Naive thymus-derived CD8-positive, alpha-beta T cell (primary cell): ENCODE data around the gene LLPH. TPM values are rescaled to one million over a fixed set of nuclear protein-coding genes. Genes with fewer than 3 reads are reported as not detected.

Experiments
- ATAC-seq, 2 donors: fragments of 150-1000 bp; cut with Tn5 transposase in 1 of 2; sonication (Bioruptor Pico), chemical (Tn5 transposase) in 1 of 2; 1 replicate in 1 of 2; 2 replicates in 1 of 2; pipeline ENCODE4 v1.10.0; 2021; ENCODE audit warnings: mild to moderate bottlenecking in 2 of 2, moderate library complexity in 2 of 2
- POLR2A ChIA-PET: fragments of 350-600 bp; sonication (Branson Sonifier 250); formaldehyde crosslinking; loops from one replicate; lab custom pipeline; 2021; ENCODE audit warnings: antibody characterized with exemption; lab: Charles Lee
- DNase-seq, 10 donors: peaks; one replicate each; pipeline versions ENCODE4 v3.0.0 to v3.0.0-alpha.2; 2020 to 2022
- H3K27ac Mint-ChIP-seq, 10 donors: one replicate each; pipeline ENCODE4 v1.8.0; 2020 to 2022; ENCODE audit warnings: mild to moderate bottlenecking in 10 of 10, mixed read lengths in 10 of 10, moderate library complexity in 4 of 10, inconsistent platforms in 1 of 10
- H3K27me3 Mint-ChIP-seq, 5 donors: one replicate each; pipeline ENCODE4 v1.8.0; 2021 to 2022; ENCODE audit warnings: mixed read lengths in 5 of 5
- H3K36me3 Mint-ChIP-seq, 3 donors: one replicate each; pipeline ENCODE4 v1.8.0; 2020 to 2022; ENCODE audit warnings: mixed read lengths in 3 of 3, mild to moderate bottlenecking in 2 of 3, inconsistent platforms in 1 of 3
- H3K4me1 Mint-ChIP-seq, 4 donors: one replicate each; pipeline ENCODE4 v1.8.0; 2021 to 2022; ENCODE audit warnings: mixed read lengths in 4 of 4
- H3K4me3 Mint-ChIP-seq, 10 donors: one replicate each; pipeline ENCODE4 v1.8.0; 2020 to 2022; ENCODE audit warnings: mild to moderate bottlenecking in 10 of 10, mixed read lengths in 10 of 10, moderate library complexity in 6 of 10, inconsistent platforms in 1 of 10
- H3K9me3 Mint-ChIP-seq, 9 donors: one replicate each; pipeline ENCODE4 v1.8.0; 2020 to 2022; ENCODE audit warnings: mixed read lengths in 9 of 9, mild to moderate bottlenecking in 3 of 9, inconsistent platforms in 1 of 9, moderate library complexity in 1 of 9
- polyA plus RNA-seq, 3 donors: library from polyadenylated mRNA; unstranded; fragments of 300-500 nt; fragmentation: Illumina TruSeq; gene quantifications; one replicate each; pipeline ENCODE4 v1.2.3, GENCODE V29; 2021
- total RNA-seq, 8 experiments: library from RNA in 2 of 8; stranded (reverse) in 2 of 8; gene quantifications; one replicate each; pipeline ENCODE4 v1.2.3 and lab custom pipeline; 2021 to 2026

Gene LLPH
- total and polyA plus RNA-seq, 5 experiments from 2014 or later = 26.2 to 38.8 (median 31.2) TPM

- Mint-ChIP-seq H3K4me1 (peaks cover 6 to 10% (median 8%) of the 10 kb centered on the region in 4 donors), H3K27ac (no peak overlapping the region), H3K36me3 (peaks cover 0 to 12% (median 10%) of the 10 kb centered on the region in 3 donors), H3K27me3 (peaks cover 0 to 4% (median 0%) of the 10 kb centered on the region in 5 donors), H3K4me3 (no peak overlapping the region), H3K9me3 (no peaks in the 10 kb centered on the region)
- ATAC-seq (no peak), DNase-seq (no peak)
- POLR2A ChIA-PET = no interaction called here
Measured at GRCh38 chr12:66115071-66115600, 15.4 kb downstream of the LLPH start.

DNA sequence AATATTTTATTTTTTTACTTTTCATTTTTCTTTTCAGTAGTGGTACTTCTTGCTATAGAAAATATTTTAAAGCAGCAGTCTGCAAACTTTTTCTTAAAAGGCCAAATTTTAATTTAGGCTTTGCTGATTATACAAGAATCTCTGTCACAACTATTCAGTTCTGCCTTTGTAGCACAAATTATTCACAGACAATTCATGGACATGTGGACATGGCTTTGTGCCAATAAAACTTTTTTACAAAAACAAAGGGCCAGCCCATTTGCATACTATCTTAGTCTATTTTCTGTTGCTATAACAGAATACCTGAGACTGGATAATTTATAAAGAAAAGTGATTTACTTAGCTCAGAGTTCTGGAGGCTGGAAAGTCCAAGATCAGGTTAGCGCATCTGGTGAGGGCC is 17.1 kb downstream of the LLPH start:
- Mint-ChIP-seq H3K4me3 (no peak overlapping the region), H3K4me1 (no peaks in the 10 kb centered on the region), H3K27me3 (peaks cover 0 to 4% (median 0%) of the 10 kb centered on the region in 5 donors), H3K9me3 (no peaks in the 10 kb centered on the region), H3K27ac (no peak overlapping the region), H3K36me3 (peaks cover 0 to 4% (median 4%) of the 10 kb centered on the region in 3 donors)
- POLR2A ChIA-PET = no interaction called here
- DNase-seq (no peak), ATAC-seq (no peak)

GRCh38 chr12:66111605-66112004 is 18.9 kb downstream of the LLPH start:
- Mint-ChIP-seq H3K36me3 (peaks cover 0 to 2% (median 1%) of the 10 kb centered on the region in 3 donors), H3K27me3 (peaks cover 0 to 6% (median 4%) of the 10 kb centered on the region in 5 donors), H3K4me3 (no peak overlapping the region), H3K4me1 (peaks cover 2 to 6% (median 4%) of the 10 kb centered on the region in 4 donors), H3K9me3 (no peaks in the 10 kb centered on the region), H3K27ac (peak overlapping the region in 1 of 10 donors; percentile 8)
- ATAC-seq (no peak), DNase-seq (no peak)
- POLR2A ChIA-PET = no interaction called here

DNA sequence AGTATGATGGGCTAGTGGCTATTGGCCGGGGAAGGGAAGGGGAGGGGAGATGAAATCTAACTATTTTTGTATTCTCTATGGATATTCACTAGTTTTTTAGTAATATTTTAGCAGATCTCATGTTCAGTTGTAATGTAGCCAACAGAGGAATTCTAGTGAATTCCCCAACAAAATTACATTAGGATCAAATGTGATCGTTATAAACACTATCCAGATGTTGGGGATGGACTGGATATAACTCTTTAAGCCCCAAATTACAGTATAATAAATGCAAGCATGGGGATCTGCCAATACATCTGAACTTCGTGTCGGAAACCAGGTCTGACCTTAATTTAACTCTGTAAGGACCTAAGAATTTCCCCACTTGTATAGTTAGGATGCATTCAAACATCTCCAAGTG is 21.5 kb downstream of the LLPH start:
- ATAC-seq (no peak), DNase-seq (no peak)
- Mint-ChIP-seq H3K4me1 (peaks cover 2 to 6% (median 4%) of the 10 kb centered on the region in 4 donors), H3K27ac (peak overlapping the region in 1 of 10 donors; percentile 66), H3K36me3 (peaks cover 0 to under 1% (median 0%) of the 10 kb centered on the region in 3 donors), H3K27me3 (peaks cover 6 to 13% (median 11%) of the 10 kb centered on the region in 5 donors), H3K4me3 (no peak overlapping the region), H3K9me3 (no peaks in the 10 kb centered on the region)
- POLR2A ChIA-PET = no interaction called here

- ATAC-seq (no peak), DNase-seq (no peak)
- H3K36me3 Mint-ChIP-seq = no peaks in the 10 kb centered on the region
- H3K4me3 Mint-ChIP-seq = no peak overlapping the region
- H3K4me1 Mint-ChIP-seq = peaks cover 2 to 6% (median 4%) of the 10 kb centered on the region in 4 donors
- POLR2A ChIA-PET = no interaction called here
- no peaks in the 10 kb centered on the region for H3K9me3 Mint-ChIP-seq
- H3K27ac Mint-ChIP-seq = no peak overlapping the region
- H3K27me3 Mint-ChIP-seq = peaks cover 6 to 14% (median 11%) of the 10 kb centered on the region in 5 donors
Measured at GRCh38 chr12:66108386-66108785, 22.2 kb downstream of the LLPH start.

GRCh38 chr12:66107451-66107915 is 23.1 kb downstream of the LLPH start:
- no peak overlapping the region for H3K27ac Mint-ChIP-seq
- H3K4me1 Mint-ChIP-seq = peaks cover 2 to 6% (median 4%) of the 10 kb centered on the region in 4 donors
- no peak overlapping the region for H3K4me3 Mint-ChIP-seq
- H3K36me3 Mint-ChIP-seq = no peaks in the 10 kb centered on the region
- POLR2A ChIA-PET = no interaction called here
- peaks cover 11 to 22% (median 17%) of the 10 kb centered on the region in 5 donors for H3K27me3 Mint-ChIP-seq
- ATAC-seq = peak; percentile 69 to 74
- peak in 9 of 10 donors; percentile 15 to 81 (median 69) for DNase-seq
- peaks cover 0 to under 1% (median 0%) of the 10 kb centered on the region in 9 donors for H3K9me3 Mint-ChIP-seq

DNA sequence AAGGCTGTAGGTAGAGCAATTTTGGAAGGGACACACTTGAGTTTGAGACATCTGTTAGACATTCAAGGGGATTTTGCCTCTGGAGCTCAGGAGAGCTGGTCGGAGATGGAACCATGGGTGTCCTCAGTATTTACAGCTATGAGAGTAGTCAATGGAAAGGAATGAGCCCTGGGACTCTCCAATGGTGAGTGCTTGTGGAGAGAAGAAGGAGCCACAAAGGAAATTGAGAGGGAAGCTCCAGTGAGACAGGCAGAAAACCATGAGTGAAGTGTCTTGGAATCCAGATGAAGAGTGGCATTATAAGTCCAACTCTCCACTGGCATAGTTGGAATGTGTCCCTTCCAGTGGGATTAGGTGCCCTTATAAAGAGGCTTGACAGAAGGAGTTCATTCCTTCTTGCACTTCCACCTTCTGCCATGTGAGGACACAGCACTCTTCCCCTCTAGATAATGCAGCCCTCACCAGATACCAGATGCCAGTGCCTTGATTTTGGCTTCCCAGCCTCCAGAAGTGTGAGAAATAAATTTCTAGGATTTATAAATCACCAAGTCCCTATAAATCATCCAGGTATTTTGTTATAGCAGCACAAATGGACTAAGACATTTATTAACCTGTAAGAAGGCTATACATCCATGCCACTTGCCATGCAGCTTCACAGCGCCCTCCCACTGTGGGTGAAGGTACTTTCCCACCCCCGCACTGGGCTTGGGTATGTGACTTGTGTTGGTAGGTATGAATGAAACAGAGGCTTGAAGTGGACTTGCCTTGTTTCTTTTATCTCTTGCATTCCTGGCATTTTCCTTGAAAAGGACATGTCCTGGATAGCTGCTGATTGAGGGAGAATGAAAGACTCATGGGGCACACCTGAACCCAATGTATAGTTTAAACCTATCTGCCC is 27.3 kb downstream of the LLPH start:
- Mint-ChIP-seq H3K36me3 (peaks cover 0 to 11% (median 4%) of the 10 kb centered on the region in 3 donors), H3K4me1 (peaks cover 2 to 6% (median 4%) of the 10 kb centered on the region in 4 donors), H3K9me3 (peaks cover 0 to 17% (median 7%) of the 10 kb centered on the region in 9 donors), H3K27me3 (peaks cover 17 to 46% (median 38%) of the 10 kb centered on the region in 5 donors), H3K27ac (no peak overlapping the region), H3K4me3 (no peak overlapping the region)
- DNase-seq (no peak), ATAC-seq (no peak)
- POLR2A ChIA-PET = no interaction called here

DNA sequence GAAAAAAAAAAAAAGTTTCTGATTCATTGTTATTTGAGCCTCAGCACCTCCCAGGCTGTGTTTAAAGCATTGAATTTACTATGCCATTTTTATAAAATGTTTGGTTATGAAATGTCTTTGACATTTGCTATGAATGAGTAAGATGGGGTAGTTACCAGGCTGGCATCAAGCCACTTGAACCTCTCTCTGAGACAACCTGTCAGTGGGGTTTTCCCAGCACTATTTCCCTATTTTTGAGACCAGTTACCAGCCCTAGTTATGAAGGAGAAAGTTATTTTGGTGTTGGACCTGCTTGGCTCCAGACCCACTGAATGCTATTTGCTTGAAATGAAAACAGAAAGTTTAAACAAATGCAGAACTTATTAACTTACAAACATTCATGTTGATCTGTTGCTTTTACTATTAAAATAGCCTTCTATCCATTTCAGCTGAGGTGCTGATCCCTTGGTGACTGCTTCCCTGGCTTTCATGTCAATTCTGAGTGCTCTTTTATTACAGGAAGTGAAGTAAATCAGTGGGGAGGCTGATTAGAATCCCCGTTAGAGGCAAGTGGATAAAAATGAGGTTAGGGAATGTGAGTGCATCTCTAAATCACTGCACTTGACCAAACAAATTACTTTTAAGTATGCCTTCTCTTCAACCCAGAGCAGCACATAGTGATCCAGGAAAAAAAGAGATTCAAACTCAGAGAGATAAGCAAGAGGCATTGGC is 37.8 kb downstream of the LLPH start:
- H3K4me1 Mint-ChIP-seq = peaks cover 0 to 2% (median 0%) of the 10 kb centered on the region in 4 donors
- H3K27me3 Mint-ChIP-seq = peaks cover 8 to 19% (median 9%) of the 10 kb centered on the region in 5 donors
- no peak for DNase-seq
- H3K36me3 Mint-ChIP-seq = peaks cover 0 to 2% (median 0%) of the 10 kb centered on the region in 3 donors
- peaks cover 0 to 5% (median 0%) of the 10 kb centered on the region in 9 donors for H3K9me3 Mint-ChIP-seq
- no peak for ATAC-seq
- peak overlapping the region in 1 of 10 donors; percentile 12 for H3K27ac Mint-ChIP-seq
- H3K4me3 Mint-ChIP-seq = no peak overlapping the region
- POLR2A ChIA-PET = no interaction called here

- H3K4me3 Mint-ChIP-seq = no peak overlapping the region
- no peak for ATAC-seq
- H3K9me3 Mint-ChIP-seq = peaks cover 0 to 3% (median 0%) of the 10 kb centered on the region in 9 donors
- peaks cover 11 to 19% (median 18%) of the 10 kb centered on the region in 5 donors for H3K27me3 Mint-ChIP-seq
- POLR2A ChIA-PET = no interaction called here
- H3K36me3 Mint-ChIP-seq = no peaks in the 10 kb centered on the region
- H3K27ac Mint-ChIP-seq = no peak overlapping the region
- peaks cover 0 to 2% (median 0%) of the 10 kb centered on the region in 4 donors for H3K4me1 Mint-ChIP-seq
- DNase-seq = no peak
Measured at GRCh38 chr12:66090157-66090556, 40.4 kb downstream of the LLPH start.

DNA sequence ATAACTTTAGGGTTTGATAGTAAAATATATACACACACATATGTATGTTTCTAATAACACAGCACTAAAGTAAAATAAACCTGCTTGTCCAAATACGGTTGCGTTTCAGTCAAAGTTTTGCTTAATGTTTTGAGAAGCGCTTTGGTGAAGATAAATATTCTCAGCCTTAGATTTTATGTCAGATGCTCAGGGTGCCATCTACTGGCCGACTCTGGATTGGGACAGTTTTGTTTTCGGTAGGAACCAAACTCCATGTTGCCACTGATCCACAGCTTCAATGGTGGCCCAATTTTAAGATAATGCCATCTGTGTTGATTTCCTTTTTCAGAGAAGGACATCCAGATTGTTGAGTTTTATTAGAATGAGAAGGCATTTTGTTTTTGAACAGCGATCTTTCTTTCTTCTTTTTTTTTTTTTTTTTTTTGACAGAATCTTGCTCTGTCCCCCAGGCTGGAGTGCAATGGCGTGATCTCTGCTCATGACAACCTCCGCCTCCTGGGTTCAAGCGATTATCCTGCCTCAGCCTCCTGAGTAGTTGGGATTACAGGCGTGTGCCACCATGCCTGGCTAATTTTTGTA is 43.1 kb downstream of the LLPH start:
- DNase-seq (peak; percentile 23 to 72 (median 40)), ATAC-seq (peak in 1 of 2 donors; percentile 66)
- no peak overlapping the region for H3K4me3 Mint-ChIP-seq
- peaks cover 0 to under 1% (median 0%) of the 10 kb centered on the region in 4 donors for H3K4me1 Mint-ChIP-seq
- H3K27ac Mint-ChIP-seq = no peak overlapping the region
- peaks cover 7 to 19% (median 15%) of the 10 kb centered on the region in 5 donors for H3K27me3 Mint-ChIP-seq
- H3K9me3 Mint-ChIP-seq = peaks cover 0 to 16% (median 3%) of the 10 kb centered on the region in 9 donors
- peaks cover 0 to 2% (median 0%) of the 10 kb centered on the region in 3 donors for H3K36me3 Mint-ChIP-seq
- POLR2A ChIA-PET = interaction anchor here (0.7 kb wide), 1 partner anchor 531 kb away, joined by 7 read pairs; no protein-coding TSS in a partner anchor

DNA sequence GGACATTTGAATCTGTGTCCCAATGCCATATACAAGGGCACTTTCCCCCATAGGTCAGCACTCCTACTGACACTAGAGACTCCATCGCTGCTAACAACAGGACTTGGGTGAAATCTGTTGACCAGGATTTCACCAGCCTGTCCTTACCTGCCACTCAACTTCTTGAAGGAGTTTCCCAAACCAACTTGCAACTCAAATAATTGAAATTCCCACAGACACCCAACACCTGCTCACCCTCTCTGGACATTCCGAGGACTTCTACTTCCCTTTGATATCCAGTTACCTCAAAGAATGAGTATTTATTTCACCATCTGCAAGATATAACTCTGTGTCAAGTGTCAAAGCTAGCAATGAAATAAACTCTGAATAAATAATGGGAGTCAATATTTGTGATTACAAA is 44.6 kb downstream of the LLPH start:
- no peak overlapping the region for H3K4me3 Mint-ChIP-seq
- no peak overlapping the region for H3K27ac Mint-ChIP-seq
- peaks cover 0 to 16% (median 3%) of the 10 kb centered on the region in 9 donors for H3K9me3 Mint-ChIP-seq
- no peak for DNase-seq
- ATAC-seq = no peak
- H3K27me3 Mint-ChIP-seq = peaks cover 6 to 24% (median 16%) of the 10 kb centered on the region in 5 donors
- POLR2A ChIA-PET = no interaction called here
- H3K36me3 Mint-ChIP-seq = peaks cover 0 to 2% (median 0%) of the 10 kb centered on the region in 3 donors
- H3K4me1 Mint-ChIP-seq = no peaks in the 10 kb centered on the region

DNA sequence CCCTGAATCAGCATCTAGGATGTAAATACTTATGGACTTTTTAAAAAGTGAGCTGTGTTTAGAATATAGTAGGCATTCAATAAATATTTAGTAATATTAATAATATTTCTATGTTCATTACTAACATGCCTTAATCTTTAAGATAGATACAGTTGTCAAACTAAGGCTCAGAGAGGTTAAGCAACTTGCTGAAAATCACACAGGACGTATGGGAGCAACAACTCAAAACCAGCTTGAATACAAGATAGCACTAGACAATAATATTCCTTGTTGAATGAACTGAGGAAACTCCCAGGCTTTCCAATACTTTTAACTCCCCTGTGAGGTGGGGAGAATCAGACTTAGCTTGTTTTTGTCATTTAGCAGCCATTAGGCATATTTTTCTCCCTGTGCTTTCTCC is 45.3 kb downstream of the LLPH start:
- Mint-ChIP-seq H3K27me3 (peaks cover 6 to 21% (median 17%) of the 10 kb centered on the region in 5 donors), H3K27ac (no peak overlapping the region), H3K4me3 (no peak overlapping the region), H3K9me3 (peaks cover 0 to 16% (median 3%) of the 10 kb centered on the region in 9 donors), H3K4me1 (no peaks in the 10 kb centered on the region), H3K36me3 (peaks cover 0 to 2% (median 0%) of the 10 kb centered on the region in 3 donors)
- ATAC-seq (no peak), DNase-seq (no peak)
- POLR2A ChIA-PET = no interaction called here
